T-helper 2 cell treated with Interferon-gamma antibody and Interleukin-4, amounts not matched to agents 100 ng/mL and 5 ng/mL, for 36 hours (primary cell): Measurements from ENCODE around the gene POMT1. TPM values are rescaled to one million over a fixed set of nuclear protein-coding genes. Genes with fewer than 3 reads are reported as not detected.
"Not testable (repeated sequence)": the region's sequence is repeated elsewhere in the genome, so short reads cannot be mapped to it uniquely, and the experiment has no call there.

Experiments used
- intact Hi-C: fragments of 100-400 bp; cut with micrococcal nuclease; formaldehyde crosslinking; loops from one replicate; pipeline ENCODE4 v1.15.1; 2023
- total RNA-seq: library from RNA; stranded (reverse); gene quantifications from 2 replicates; pipeline ENCODE4 v1.2.3, GENCODE V29; 2022

Gene POMT1, protein sequence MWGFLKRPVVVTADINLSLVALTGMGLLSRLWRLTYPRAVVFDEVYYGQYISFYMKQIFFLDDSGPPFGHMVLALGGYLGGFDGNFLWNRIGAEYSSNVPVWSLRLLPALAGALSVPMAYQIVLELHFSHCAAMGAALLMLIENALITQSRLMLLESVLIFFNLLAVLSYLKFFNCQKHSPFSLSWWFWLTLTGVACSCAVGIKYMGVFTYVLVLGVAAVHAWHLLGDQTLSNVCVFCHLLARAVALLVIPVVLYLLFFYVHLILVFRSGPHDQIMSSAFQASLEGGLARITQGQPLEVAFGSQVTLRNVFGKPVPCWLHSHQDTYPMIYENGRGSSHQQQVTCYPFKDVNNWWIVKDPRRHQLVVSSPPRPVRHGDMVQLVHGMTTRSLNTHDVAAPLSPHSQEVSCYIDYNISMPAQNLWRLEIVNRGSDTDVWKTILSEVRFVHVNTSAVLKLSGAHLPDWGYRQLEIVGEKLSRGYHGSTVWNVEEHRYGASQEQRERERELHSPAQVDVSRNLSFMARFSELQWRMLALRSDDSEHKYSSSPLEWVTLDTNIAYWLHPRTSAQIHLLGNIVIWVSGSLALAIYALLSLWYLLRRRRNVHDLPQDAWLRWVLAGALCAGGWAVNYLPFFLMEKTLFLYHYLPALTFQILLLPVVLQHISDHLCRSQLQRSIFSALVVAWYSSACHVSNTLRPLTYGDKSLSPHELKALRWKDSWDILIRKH
- total RNA-seq: 34.9 and 36.5 TPM in 2 replicates

DNA sequence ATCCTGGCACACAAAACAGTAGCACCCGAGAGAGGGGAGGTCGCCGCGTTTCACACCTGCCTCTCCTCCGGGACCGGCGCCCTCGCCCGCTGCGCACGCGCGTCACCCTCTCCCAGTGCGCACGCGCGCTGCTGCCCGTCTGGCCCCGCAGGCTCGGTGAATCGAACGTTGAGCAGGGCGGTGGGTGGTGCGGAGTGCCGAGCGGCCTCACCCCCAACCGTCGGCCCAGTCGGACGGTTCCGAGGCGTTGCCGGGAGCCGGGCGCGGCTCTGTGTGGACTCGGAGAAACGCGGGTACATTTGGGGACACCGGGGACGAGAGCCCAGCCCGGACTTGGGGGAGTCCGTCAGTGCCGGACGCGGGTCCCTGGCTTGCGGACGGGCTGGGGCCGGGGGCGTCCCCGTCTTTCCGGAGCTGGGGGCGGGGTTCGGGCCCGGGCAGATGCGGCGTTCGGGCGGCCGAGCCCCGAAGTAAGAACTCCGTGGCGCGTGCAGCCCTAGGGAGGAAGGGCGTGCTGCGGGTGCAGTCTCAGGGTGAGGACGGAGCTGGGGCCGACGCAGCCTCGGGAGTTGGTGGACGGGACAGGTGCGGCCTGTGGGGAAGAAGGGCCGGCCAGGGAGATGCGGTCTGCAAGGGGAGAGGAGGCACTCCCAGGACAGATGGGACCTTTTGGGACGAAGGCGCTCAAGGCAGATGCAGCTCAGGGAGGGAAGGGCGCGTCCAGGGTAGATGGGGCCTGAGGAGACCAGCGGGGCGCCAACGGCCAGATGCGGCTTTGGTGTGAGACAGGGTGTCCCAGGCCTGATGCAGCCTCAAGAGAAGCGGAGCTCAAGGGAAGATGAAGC is at the start of gene POMT1:
POMT1 (plus strand) TSS at position 138 of the 845 bp plus-strand sequence. CDS start 1,301 bp downstream, outside the sequence.
- intact Hi-C loops: loop anchor here (1.0 to 5.0 kb wide), 4 partner anchors 130 to 244 kb away; partner anchors contain the start of gene FAM78A

DNA sequence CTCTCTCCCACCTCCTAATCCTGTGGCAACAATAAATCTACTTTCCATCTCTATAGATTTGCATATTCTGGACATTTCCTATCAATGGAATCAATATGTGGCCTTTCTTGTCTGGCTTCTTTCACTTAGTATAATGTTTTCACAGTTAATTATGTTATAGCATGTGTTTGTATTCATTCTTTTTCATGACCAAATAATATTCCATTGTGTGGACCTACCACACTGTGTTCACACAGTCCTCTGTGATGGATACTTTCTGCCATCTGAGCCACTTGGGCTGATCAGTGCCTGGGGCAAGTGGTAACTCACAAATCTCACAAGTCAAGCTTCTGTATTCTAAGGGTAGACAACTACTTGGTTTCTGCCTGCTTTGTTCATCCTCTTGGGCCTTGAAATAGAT is 48.7 kb upstream of the POMT1 start:
- intact Hi-C loops: no loop called here

DNA sequence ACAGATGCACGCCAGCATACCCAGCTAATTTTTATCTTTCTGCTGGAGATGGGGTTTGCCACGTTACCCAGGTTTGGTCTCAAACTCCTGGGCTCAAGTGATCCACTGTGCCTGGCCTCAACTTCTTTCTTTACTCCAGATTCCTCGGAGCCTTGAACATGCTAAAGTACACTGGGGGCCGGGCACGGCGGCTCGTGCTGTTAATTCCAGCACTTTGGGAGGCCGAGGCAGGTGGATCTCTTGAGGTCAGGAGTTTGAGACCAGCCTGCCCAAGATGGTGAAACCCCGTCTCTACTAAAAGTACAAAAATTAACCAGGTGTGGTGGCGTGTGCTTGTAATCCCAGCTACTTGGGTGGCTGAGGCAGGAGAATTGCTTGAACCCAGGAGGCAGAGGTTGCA is 47.1 kb upstream of the POMT1 start:
- intact Hi-C loops: not testable (repeated sequence)

DNA sequence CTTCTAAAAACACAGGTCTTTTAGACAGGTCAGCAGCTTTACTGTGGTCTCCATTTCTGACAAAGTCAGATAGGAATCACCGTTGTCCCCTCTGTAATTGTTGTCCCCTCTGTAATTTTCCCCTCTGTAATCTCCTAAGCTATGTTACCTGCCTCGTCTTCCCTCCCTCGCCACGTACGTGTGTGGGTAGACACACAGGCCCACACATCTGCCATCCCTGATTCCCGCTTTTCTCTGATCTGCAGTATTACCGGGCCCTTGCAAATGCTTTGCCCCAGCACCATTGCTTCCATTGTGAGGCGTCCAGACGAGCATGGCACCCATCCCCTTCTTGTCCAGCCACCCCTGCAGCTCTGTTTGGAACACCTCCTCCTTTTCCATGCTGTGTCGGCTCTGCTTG is 45.0 kb upstream of the POMT1 start:
- intact Hi-C loops: no loop called here

DNA sequence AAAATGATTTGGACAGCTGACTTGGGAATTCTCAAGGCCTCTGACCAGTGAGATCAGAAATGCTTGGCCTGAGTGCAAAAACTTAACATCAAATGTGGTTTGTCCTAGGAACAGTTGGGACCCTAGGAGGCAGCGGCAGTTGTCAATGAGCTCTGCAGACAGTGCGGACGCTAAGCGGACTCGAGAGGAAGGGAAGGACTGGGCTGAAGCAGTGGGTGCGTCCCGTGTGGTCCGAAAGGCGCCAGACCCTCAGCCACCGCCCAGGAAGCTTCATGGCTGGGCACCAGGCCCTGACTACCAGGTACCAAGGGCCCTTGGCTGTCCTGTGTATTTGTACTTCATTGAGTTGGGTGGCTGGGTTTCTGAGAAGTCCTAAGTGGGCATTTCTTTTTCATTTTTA is 43.7 kb upstream of the POMT1 start:
- intact Hi-C loops: no loop called here

DNA sequence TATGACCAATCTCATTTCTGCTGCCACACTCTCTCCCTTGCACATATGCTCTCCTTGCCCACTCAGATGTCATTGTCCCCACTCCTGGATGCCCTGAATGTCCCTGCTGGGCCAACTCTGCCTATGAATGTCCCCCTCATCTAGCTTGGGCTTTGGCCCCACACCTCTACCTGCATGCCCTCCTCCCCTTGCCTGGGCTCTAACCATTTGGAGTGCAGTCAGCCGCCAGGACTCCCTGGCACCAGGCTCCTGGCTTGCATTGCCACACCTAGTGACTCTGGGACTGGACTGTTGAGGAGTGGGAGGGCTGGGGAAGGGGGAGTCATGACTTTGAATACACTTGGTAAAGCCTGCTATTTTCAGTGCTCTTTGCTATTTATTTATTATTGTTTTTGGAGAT is 41.6 kb upstream of the POMT1 start:
- intact Hi-C loops: no loop called here

DNA sequence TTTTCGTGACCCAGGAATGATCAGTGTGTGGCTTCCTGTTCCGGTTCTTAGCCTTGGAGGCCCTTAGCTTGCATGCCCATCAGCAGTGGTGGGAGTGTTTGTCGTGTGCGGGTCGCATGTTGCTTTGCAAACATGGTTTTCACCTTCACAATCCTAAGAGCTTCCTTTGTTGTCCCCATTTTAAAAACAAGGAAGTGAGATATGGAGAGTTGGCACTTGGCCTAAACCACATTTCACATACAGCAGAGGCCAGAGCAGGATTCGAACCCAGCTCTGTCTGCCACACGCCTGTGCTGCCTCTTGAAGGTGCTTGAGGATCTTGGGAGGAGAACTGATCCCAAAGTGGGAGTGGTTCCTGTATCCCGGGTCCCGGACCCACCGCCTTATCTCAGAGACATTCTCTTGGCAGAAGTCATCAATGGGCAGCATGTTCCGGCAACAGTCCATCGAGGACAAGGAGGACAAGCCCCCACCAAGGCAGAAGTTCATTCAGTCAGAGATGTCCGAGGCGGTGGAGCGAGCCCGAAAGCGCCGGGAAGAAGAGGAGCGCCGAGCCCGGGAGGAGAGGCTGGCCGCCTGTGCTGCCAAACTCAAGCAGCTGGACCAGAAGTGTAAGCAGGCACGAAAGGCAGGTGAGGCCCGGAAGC is 38.2 kb upstream of the POMT1 start:
- intact Hi-C loops: no loop called here

DNA sequence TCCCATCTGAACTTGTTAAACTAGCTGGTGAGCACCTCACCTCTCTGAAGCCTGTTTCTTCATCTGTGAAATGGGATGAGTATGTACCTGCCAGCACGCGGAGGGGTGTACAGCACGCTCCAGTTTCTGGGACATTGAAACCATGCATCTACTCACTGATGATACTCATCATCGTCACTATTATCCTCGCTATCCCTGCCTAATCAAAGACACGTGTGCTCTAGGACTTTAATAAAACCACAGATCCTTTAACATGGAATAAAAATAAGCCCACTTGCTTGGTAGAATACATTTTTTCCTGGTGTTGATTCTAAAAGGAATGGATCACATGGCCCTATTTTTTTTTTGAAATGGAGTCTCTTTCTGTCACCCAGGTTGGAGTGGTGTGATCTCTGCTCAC is 37.3 kb upstream of the POMT1 start:
- intact Hi-C loops: no loop called here

DNA sequence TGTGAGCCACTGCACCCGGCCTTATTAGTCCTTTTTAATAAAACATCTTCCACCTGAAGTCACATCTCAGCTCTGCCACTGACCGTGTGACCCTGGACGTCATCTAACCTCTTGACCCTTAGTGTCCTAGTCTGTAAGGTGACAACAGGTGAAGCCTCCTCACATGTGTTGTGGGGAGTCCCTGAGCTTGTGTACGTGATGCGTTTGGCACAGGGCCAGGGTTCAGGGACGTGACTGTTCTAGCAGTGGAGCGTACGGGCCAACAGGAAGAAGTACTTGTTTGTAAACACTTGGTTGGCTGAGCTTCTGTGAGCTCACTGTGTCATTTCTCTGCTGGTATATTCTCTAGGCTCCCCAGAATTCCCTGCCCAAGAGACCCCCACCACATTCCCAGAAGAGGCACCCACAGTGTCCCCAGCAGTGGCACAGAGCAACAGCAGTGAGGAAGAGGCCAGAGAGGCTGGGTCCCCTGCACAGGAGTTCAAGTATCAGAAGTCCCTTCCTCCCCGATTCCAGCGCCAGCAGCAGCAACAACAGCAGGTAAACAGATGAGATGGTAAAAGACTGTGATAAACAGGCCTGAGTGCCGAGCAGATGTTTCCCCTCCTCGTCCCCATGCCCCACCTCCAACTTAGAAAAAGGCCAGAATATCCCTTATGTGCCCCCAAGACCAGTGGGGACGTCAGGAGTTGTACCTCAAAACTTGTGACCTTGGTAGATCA is 35.3 kb upstream of the POMT1 start:
- intact Hi-C loops: no loop called here

DNA sequence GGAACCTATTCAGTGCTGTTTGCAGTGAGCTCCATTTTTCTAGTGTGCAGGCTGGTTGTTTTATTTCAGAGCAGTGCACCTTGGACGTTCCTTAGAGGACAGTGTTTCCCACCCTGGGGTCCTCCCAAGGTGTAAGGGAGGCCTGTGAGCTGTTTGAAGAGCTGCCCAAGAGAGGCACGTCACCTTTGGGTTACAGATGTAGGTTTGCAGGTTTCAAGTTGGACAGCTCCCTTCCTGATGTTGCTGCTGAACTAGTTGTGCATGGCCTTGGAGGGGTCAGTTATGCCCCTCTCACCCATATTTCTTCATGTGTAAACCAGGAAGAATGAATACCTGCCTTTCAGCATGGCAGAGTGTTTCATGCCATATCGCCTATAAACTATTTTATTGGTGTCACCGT is 34.7 kb upstream of the POMT1 start:
- intact Hi-C loops: no loop called here

DNA sequence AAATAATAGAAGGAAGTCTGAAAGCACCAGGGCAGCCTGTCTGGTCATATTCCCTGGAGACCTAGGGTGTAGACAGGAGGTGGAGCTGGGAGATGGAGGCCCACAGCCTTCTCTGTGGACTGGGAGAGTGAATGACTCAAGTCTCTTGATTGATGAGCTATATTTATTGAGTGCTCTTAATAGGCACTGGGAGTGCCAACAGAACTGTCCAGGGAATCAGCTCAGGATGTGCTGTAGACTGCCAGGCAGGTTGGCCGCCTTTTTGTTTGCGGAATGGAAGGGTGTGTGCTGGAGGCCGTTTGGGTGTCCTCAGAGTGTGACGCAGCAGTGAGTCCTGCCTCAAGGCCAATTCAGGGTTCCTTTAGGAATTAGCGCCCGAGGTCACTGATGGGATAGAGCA is 33.4 kb upstream of the POMT1 start:
- intact Hi-C loops: no loop called here

DNA sequence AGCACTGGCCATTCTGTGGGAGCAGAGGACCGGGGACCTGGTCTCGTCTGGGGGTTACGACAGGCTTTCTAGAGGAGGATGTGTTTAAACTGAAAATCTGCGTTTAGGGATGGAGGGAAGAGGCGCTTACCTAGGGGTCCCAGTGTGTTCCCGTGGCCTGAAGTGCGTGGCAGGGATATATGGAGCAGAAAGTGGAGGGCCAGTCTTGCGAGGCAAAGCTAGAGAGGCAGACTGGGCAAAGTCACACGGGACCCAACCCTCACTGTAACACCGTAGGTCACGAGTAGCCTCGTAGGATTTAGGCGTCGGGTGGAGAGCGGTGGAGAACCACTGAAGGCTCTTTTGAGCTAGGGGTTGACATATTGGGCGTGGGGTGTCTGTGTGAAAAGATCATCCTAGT is 32.8 kb upstream of the POMT1 start:
- intact Hi-C loops: no loop called here

DNA sequence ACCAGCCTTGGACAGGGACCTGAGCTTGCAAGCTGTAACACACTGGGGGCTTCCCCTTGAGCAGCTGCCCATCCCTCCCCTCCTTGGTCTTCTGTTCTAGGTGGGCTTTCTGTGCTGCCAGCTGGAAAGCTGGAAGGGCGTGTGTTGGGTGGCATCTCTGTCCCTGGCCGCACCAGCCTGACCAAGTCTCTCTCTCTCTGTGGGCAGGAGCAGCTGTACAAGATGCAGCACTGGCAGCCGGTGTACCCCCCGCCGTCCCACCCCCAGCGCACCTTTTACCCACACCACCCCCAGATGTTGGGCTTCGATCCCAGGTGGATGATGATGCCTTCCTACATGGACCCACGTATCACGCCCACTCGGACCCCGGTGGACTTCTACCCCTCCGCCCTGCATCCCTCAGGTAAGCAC is 32.1 kb upstream of the POMT1 start:
- intact Hi-C loops: no loop called here

DNA sequence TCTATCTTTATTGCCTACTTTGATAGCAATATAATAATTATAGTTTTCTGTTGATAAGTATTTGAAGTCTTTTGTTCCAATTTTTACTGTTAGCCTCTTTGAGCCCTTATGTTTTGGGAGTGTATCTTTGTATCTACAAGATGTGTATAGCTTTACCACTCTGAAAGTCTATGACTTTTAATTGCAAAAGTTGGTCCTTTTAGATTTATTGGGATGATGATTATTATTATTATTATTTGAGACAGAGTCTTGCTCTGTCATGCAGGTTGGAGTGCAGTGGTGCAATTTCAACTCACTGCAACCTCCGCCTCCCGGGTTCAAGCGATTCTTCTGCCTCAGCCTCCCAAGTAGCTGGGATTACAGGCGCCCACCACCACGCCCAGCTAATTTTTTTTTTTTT is 30.6 kb upstream of the POMT1 start:
- intact Hi-C loops: not testable (repeated sequence)

DNA sequence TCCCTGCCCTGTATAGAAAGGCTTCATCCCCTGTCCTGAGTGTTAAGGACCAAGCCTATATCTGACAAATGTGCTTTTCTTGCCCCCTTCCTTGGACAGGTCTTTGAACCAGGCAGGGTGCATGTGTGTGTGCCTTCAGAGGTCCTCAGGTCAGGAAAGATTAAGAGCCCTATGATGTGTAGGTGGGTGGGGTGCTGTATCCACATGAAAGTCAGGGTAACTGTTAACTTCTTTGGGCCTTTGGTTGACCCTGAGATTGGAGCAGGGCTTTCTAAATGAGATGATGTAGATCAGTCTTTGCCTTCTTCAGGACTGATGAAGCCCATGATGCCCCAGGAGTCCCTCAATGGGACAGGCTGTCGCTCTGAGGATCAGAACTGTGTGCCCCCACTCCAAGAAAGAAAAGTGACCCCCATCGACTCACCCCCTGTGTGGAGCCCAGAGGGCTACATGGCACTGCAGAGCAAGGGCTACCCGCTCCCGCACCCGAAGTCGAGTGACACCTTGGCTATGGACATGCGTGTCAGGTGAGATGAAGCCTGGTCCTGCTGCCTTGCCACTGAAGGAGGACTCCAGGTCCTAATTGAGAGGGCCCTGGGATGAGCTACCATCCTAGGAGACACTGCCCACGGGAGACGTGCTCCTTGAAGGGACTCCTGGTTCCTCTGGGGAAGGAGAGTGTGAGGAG is 29.4 kb upstream of the POMT1 start:
- intact Hi-C loops: no loop called here

DNA sequence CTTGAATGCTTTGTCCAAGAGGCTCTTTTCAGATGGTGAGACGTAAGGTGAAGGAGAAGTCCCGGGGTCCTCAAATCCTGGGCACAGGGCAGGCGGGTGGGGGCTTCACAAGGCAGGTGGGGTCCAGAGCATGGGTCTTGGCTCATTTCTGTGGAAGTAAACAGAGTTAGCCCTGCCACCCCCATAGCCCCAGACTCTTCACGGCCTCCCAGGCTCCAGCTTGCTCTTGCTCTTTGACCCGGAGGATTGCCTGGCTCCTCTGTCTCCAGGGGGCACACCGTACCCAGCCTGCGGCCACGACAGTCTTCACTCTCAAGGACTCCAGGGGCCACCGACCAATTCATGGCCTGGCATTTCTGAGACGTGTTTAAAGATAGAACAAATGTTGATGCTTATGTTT is 28.8 kb upstream of the POMT1 start:
- intact Hi-C loops: no loop called here

DNA sequence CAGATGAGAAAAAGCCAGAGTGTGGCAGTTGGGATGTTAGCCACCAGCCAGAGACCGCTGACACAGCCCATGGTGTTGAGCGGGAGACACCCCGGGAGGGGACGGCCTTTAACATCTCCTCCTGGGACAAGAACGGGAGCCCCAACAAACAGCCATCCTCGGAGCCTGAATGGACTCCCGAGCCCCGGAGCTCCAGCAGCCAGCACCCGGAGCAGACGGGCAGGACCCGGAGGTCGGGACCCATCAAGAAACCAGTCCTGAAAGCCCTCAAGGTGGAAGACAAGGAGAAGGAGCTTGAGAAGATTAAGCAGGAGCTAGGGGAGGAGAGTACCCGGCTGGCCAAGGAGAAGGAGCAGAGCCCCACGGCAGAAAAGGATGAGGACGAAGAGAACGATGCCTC is 28.0 kb upstream of the POMT1 start:
- intact Hi-C loops: no loop called here

DNA sequence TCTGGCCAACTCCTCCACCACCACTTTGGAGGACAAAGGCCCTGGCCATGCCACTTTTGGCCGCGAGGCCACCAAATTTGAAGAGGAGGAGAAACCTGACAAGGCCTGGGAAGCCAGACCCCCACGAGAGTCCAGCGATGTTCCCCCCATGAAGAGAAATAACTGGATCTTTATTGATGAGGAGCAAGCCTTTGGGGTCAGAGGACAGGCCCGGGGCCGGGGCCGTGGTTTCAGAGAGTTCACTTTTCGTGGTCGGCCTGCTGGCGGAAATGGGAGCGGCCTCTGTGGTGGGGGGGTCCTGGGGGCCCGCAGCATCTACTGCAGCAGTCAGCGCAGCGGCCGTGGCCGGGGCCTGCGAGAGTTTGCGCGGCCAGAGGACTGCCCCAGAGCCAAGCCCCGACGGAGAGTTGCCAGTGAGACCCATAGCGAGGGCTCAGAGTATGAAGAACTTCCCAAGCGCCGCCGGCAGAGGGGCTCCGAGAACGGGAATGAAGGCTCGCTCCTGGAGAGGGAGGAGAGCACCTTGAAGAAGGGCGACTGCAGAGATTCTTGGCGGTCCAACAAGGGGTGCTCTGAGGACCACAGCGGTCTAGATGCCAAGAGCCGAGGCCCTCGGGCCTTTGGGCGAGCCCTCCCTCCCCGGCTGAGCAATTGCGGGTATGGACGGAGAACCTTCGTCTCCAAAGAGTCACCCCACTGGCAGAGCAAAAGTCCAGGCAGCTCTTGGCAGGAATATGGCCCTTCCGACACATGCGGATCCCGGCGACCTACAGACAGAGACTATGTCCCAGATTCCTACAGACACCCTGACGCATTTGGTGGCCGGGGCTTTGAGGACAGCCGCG is 27.4 kb upstream of the POMT1 start:
- intact Hi-C loops: no loop called here
